ENCODE measurements around the gene CCNL1.

CCNL1 gene

GRCh38 chr3:157132936-157133335 is 27.0 kb downstream of the CCNL1 start:
- H3K4me3 ChIP-seq (ENCODE audit: low read length), result no peak overlapping the region
- no peak for DNase-seq (ENCODE audit: low read depth)
- no peak for TF ChIP-seq CTCF (conservative IDR thresholded peaks at IDR 0.05; ENCODE audit: low read depth, low read length)

GRCh38 chr3:157132341-157132740 is 27.6 kb downstream of the CCNL1 start:
- H3K4me3 ChIP-seq (ENCODE audit: low read length), result no peak overlapping the region
- DNase-seq (ENCODE audit: low read depth), result no peak
- TF ChIP-seq CTCF (conservative IDR thresholded peaks at IDR 0.05; ENCODE audit: low read depth, low read length), result no peak

- H3K4me3 ChIP-seq (ENCODE audit: low read length), result no peak overlapping the region
- DNase-seq (ENCODE audit: low read depth), result no peak
- no peak for TF ChIP-seq CTCF (conservative IDR thresholded peaks at IDR 0.05; ENCODE audit: low read depth, low read length)
Observed at GRCh38 chr3:157131861-157132260, 28.1 kb downstream of the CCNL1 start.

- TF ChIP-seq CTCF (conservative IDR thresholded peaks at IDR 0.05; ENCODE audit: low read depth, low read length), result peak; percentile 79
- no peak for DNase-seq (ENCODE audit: low read depth)
- no peak overlapping the region for H3K4me3 ChIP-seq (ENCODE audit: low read length)
Observed at GRCh38 chr3:157130467-157131251, 29.3 kb downstream of the CCNL1 start.

DNA sequence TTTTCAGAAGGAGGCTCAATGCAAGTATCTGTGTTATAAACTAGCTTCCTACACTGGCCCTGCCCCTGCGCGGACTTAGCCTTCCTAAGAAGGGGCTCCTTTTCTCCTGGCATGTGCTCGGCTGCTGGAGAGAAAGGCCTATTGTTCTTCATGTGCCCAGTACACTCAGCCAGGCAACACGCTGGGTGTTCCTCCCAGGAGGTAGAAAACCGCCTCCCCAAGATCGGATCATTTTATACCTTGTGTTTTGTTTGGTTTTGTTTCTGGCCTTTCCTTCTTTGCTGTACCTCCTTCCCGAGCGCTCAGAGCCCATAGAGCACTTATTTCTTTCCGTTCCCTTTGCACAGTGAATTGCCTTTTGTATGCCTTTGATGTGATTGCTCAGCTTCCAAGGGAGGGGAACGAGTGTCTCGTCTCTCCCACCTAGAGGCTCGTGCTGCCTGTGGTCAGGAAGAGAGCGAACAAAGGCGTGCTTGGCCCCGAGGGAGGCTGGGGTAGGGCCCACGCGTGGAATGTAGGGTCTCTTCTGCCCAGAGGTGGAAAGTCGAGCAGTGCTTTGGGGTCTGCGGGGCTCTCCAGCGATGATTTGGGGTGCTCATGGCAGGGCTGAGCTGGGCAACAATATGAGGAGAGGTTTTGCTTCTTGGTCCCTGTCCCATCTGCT is 30.0 kb downstream of the CCNL1 start:
- no peak for TF ChIP-seq CTCF (conservative IDR thresholded peaks at IDR 0.05; ENCODE audit: low read depth, low read length)
- DNase-seq (ENCODE audit: low read depth), result peak; percentile 80
- H3K4me3 ChIP-seq (ENCODE audit: low read length), result no peak overlapping the region

GRCh38 chr3:157128771-157129681 is 30.9 kb downstream of the CCNL1 start:
- no peak for DNase-seq (ENCODE audit: low read depth)
- H3K4me3 ChIP-seq (ENCODE audit: low read length), result no peak overlapping the region
- no peak for TF ChIP-seq CTCF (conservative IDR thresholded peaks at IDR 0.05; ENCODE audit: low read depth, low read length)

Measured in retinal pigment epithelial cell (primary cell).